WTC11 (cell line): ENCODE results near the gene CAMK2G. TPM values are rescaled to one million over a fixed set of nuclear protein-coding genes. Genes with fewer than 3 reads are reported as not detected.

ENCODE experiments used
- ATAC-seq: fragments of 200-7000 bp; cut with Tn5 transposase; 2 replicates; pipeline ENCODE4 v1.10.0; 2021; ENCODE audit warnings: mild to moderate bottlenecking, moderate library complexity
- CTCF ChIA-PET: fragments of 300-600 bp; sonication (Branson Sonifier 250); formaldehyde crosslinking; loops from one replicate; lab custom pipeline; 2021; ENCODE audit warnings: antibody characterized with exemption; lab: Charles Lee
- POLR2A ChIA-PET: fragments of 350-600 bp; sonication (Branson Sonifier 250); formaldehyde crosslinking; loops from one replicate; lab custom pipeline; 2021; ENCODE audit warnings: antibody characterized with exemption; lab: Charles Lee
- DNase-seq: peaks from one replicate; pipeline ENCODE4 v3.0.0; 2021; ENCODE audit warnings: low spot score
- H3K27ac Mint-ChIP-seq: 2 replicates; pipeline ENCODE4 v1.8.0; 2021; ENCODE audit warnings: mixed read lengths
- H3K27me3 Mint-ChIP-seq: 2 replicates; pipeline ENCODE4 v1.8.0; 2021; ENCODE audit warnings: low read depth, mild to moderate bottlenecking, moderate library complexity, mixed read lengths
- H3K36me3 Mint-ChIP-seq: 2 replicates; pipeline ENCODE4 v1.8.0; 2021; ENCODE audit warnings: mixed read lengths
- H3K4me1 Mint-ChIP-seq: 2 replicates; pipeline ENCODE4 v1.8.0; 2022; ENCODE audit warnings: mixed read lengths
- H3K4me3 Mint-ChIP-seq: 2 replicates; pipeline ENCODE4 v1.8.0; 2021; ENCODE audit warnings: mild to moderate bottlenecking, moderate library complexity, mixed read lengths
- H3K9me3 Mint-ChIP-seq: 2 replicates; pipeline ENCODE4 v1.8.0; 2021; ENCODE audit warnings: mixed read lengths
- ESRRA ChIP-seq: sonication (generic); formaldehyde crosslinking; IDR thresholded peaks from 2 replicates; pipeline ENCODE4 v1.8.1; 2022; ENCODE audit warnings: mild to moderate bottlenecking, missing genetic modification reagents, borderline replicate concordance
- ETV6 ChIP-seq: sonication (generic); formaldehyde crosslinking; IDR thresholded peaks from 2 replicates; pipeline ENCODE4 v1.8.1; 2022; ENCODE audit warnings: mild to moderate bottlenecking, missing genetic modification reagents
- FOXJ3 ChIP-seq: sonication (generic); formaldehyde crosslinking; IDR thresholded peaks from 2 replicates; pipeline ENCODE4 v1.9.0; 2021; ENCODE audit warnings: missing genetic modification reagents, mild to moderate bottlenecking, borderline replicate concordance
- FOXP1 ChIP-seq: sonication (generic); formaldehyde crosslinking; IDR thresholded peaks from 2 replicates; pipeline ENCODE4 v1.8.0; 2022; ENCODE audit warnings: missing genetic modification reagents, mild to moderate bottlenecking, moderate library complexity, borderline replicate concordance
- IRF2 ChIP-seq: sonication (generic); formaldehyde crosslinking; IDR thresholded peaks from 2 replicates; pipeline ENCODE4 v1.8.0; 2022; ENCODE audit warnings: low read depth, missing genetic modification reagents, borderline replicate concordance
- JUN ChIP-seq: sonication (generic); formaldehyde crosslinking; IDR thresholded peaks from 2 replicates; pipeline ENCODE4 v1.8.0; 2023; ENCODE audit warnings: mild to moderate bottlenecking, missing genetic modification reagents
- RELA ChIP-seq: sonication (generic); formaldehyde crosslinking; IDR thresholded peaks from 2 replicates; pipeline ENCODE4 v1.8.1; 2022; ENCODE audit warnings: missing genetic modification reagents, mild to moderate bottlenecking, borderline replicate concordance
- ZNF232 ChIP-seq: sonication (generic); formaldehyde crosslinking; IDR thresholded peaks from 2 replicates; pipeline ENCODE4 v1.8.0; 2022; ENCODE audit warnings: mild to moderate bottlenecking, missing genetic modification reagents
- ZNF263 ChIP-seq: sonication (generic); formaldehyde crosslinking; IDR thresholded peaks from 2 replicates; pipeline ENCODE4 v1.8.1; 2022; ENCODE audit warnings: low read depth, mild to moderate bottlenecking, moderate library complexity, missing genetic modification reagents
- total RNA-seq: library from RNA; stranded (reverse); gene quantifications from 3 replicates; pipeline ENCODE4 v1.2.3, GENCODE V29; 2021
- TF ChIP-seq, protein P1 (sequence below): sonication (generic); formaldehyde crosslinking; IDR thresholded peaks from 2 replicates; pipeline ENCODE4 v1.8.0; 2022; ENCODE audit warnings: missing genetic modification reagents
- TF ChIP-seq, protein P2 (sequence below): sonication (generic); formaldehyde crosslinking; IDR thresholded peaks from 2 replicates; pipeline ENCODE4 v1.8.1; 2022; ENCODE audit warnings: mild to moderate bottlenecking, moderate library complexity, missing genetic modification reagents
- TF ChIP-seq, protein P3 (sequence below): sonication (generic); formaldehyde crosslinking; IDR thresholded peaks from 2 replicates; pipeline ENCODE4 v1.8.1; 2022; ENCODE audit warnings: low read depth, mild to moderate bottlenecking, moderate library complexity, missing genetic modification reagents, borderline replicate concordance
- TF ChIP-seq, protein P4 (sequence below): sonication (generic); formaldehyde crosslinking; IDR thresholded peaks from 2 replicates; pipeline ENCODE4 v1.8.1; 2023; ENCODE audit warnings: mild to moderate bottlenecking, missing genetic modification reagents
- TF ChIP-seq, protein P5 (sequence below): sonication (generic); formaldehyde crosslinking; conservative IDR thresholded peaks from 2 replicates; pipeline ENCODE4 v1.8.1; 2022; ENCODE audit warnings: mild to moderate bottlenecking, missing genetic modification reagents
- TF ChIP-seq, protein P6 (sequence below): sonication (generic); formaldehyde crosslinking; IDR thresholded peaks from 2 replicates; pipeline ENCODE4 v1.8.1; 2023; ENCODE audit warnings: mild to moderate bottlenecking, missing genetic modification reagents
- TF ChIP-seq, protein P7 (sequence below): fragments of 250-450 bp; sonication (Bioruptor Pico); IDR thresholded peaks from 2 replicates; pipeline ENCODE4 v1.9.0; 2021; ENCODE audit warnings: mild to moderate bottlenecking, borderline replicate concordance
- TF ChIP-seq, protein P8 (sequence below): sonication (generic); formaldehyde crosslinking; IDR thresholded peaks from 2 replicates; pipeline ENCODE4 v1.8.0; 2022; ENCODE audit warnings: mild to moderate bottlenecking, missing genetic modification reagents
- TF ChIP-seq, protein P9 (sequence below): sonication (generic); formaldehyde crosslinking; IDR thresholded peaks from 2 replicates; pipeline ENCODE4 v1.8.1; 2023; ENCODE audit warnings: mild to moderate bottlenecking, moderate library complexity, missing genetic modification reagents

The CAMK2G gene
- total RNA-seq, 1 experiment from 2014 or later: 34.9 TPM

DNA sequence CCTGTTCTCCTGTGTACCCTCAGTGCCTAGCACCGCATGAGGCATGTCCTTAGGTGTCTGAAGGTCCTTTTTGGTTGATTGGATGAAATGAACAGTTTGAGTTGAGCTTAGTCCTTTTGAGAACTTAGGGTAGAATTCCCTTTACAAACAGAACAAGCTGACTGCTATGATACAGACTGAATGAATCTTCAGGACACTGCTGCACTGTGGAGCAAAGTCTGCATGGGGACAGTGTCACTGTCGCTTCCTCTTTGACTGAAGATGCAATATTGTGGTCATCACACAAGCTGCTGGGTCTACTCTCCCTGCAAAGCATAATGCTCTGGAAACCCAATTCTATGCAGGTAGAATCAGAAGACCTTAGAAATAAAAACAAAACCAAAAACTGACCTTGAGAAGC is 28.0 kb upstream of the CAMK2G start:
- no peak for DNase-seq
- H3K9me3 Mint-ChIP-seq: no peaks in the 10 kb centered on the region
- ChIA-PET CTCF (interaction anchor here (0.9 to 1.2 kb wide), 6 partner anchors 8 to 133 kb away, joined by 3 to 7 read pairs (median 4); no protein-coding TSS in a partner anchor), POLR2A (interaction anchor here (0.7 kb wide), 1 partner anchor 34 kb away, joined by 4 read pairs; no protein-coding TSS in a partner anchor)
- ATAC-seq: no peak
- H3K4me3 Mint-ChIP-seq: no peak overlapping the region
- H3K27me3 Mint-ChIP-seq: no peaks in the 10 kb centered on the region; the same call in 1 of the 2 replicates
- H3K4me1 Mint-ChIP-seq: peaks cover 28% of the 10 kb centered on the region
- TF ChIP-seq IRF2 (CRISPR knock-in tag): no peak
- TF ChIP-seq, protein P1, sequence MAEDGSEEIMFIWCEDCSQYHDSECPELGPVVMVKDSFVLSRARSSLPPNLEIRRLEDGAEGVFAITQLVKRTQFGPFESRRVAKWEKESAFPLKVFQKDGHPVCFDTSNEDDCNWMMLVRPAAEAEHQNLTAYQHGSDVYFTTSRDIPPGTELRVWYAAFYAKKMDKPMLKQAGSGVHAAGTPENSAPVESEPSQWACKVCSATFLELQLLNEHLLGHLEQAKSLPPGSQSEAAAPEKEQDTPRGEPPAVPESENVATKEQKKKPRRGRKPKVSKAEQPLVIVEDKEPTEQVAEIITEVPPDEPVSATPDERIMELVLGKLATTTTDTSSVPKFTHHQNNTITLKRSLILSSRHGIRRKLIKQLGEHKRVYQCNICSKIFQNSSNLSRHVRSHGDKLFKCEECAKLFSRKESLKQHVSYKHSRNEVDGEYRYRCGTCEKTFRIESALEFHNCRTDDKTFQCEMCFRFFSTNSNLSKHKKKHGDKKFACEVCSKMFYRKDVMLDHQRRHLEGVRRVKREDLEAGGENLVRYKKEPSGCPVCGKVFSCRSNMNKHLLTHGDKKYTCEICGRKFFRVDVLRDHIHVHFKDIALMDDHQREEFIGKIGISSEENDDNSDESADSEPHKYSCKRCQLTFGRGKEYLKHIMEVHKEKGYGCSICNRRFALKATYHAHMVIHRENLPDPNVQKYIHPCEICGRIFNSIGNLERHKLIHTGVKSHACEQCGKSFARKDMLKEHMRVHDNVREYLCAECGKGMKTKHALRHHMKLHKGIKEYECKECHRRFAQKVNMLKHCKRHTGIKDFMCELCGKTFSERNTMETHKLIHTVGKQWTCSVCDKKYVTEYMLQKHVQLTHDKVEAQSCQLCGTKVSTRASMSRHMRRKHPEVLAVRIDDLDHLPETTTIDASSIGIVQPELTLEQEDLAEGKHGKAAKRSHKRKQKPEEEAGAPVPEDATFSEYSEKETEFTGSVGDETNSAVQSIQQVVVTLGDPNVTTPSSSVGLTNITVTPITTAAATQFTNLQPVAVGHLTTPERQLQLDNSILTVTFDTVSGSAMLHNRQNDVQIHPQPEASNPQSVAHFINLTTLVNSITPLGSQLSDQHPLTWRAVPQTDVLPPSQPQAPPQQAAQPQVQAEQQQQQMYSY: no peak
- TF ChIP-seq, protein P2, sequence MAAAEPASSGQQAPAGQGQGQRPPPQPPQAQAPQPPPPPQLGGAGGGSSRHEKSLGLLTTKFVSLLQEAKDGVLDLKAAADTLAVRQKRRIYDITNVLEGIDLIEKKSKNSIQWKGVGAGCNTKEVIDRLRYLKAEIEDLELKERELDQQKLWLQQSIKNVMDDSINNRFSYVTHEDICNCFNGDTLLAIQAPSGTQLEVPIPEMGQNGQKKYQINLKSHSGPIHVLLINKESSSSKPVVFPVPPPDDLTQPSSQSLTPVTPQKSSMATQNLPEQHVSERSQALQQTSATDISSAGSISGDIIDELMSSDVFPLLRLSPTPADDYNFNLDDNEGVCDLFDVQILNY (CRISPR knock-in tag): no peak
- TF ChIP-seq ETV6 (CRISPR knock-in tag): no peak
- TF ChIP-seq, protein P3, sequence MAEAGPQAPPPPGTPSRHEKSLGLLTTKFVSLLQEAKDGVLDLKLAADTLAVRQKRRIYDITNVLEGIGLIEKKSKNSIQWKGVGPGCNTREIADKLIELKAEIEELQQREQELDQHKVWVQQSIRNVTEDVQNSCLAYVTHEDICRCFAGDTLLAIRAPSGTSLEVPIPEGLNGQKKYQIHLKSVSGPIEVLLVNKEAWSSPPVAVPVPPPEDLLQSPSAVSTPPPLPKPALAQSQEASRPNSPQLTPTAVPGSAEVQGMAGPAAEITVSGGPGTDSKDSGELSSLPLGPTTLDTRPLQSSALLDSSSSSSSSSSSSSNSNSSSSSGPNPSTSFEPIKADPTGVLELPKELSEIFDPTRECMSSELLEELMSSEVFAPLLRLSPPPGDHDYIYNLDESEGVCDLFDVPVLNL (CRISPR knock-in tag): no peak
- no peak for TF ChIP-seq JUN
- no peak for TF ChIP-seq FOXP1
- no peak for TF ChIP-seq ZNF263 (CRISPR knock-in tag)
- TF ChIP-seq, protein P4, sequence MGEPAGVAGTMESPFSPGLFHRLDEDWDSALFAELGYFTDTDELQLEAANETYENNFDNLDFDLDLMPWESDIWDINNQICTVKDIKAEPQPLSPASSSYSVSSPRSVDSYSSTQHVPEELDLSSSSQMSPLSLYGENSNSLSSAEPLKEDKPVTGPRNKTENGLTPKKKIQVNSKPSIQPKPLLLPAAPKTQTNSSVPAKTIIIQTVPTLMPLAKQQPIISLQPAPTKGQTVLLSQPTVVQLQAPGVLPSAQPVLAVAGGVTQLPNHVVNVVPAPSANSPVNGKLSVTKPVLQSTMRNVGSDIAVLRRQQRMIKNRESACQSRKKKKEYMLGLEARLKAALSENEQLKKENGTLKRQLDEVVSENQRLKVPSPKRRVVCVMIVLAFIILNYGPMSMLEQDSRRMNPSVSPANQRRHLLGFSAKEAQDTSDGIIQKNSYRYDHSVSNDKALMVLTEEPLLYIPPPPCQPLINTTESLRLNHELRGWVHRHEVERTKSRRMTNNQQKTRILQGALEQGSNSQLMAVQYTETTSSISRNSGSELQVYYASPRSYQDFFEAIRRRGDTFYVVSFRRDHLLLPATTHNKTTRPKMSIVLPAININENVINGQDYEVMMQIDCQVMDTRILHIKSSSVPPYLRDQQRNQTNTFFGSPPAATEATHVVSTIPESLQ: no peak
- TF ChIP-seq ZNF232 (CRISPR knock-in tag): no peak
- H3K36me3 Mint-ChIP-seq: no peaks in the 10 kb centered on the region
- H3K27ac Mint-ChIP-seq: no peak overlapping the region

DNA sequence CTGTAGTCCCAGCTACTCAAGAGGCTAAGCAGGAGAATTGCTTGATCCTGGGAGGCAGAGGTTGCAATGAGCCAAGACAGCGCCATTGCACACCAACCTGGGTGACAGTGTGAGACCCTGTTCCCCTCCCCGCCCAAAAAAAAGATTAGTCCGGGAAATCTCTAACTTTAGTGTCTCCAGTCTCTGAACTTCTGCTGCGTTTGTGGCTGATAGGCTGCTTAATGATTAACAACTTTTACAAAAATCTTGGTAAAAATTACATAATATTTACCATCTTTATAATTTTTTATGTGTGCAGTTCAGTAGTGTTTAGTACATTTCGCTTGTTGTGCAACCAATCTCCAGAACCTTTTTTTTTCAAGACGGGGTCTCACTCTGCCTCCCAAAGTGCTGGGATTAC is 26.9 kb upstream of the CAMK2G start:
- Mint-ChIP-seq H3K27ac (no peak overlapping the region), H3K36me3 (no peaks in the 10 kb centered on the region), H3K4me3 (no peak overlapping the region), H3K27me3 (no peaks in the 10 kb centered on the region), H3K9me3 (no peaks in the 10 kb centered on the region), H3K4me1 (peaks cover 17% of the 10 kb centered on the region)
- ATAC-seq (no peak), DNase-seq (no peak)
- CTCF ChIA-PET: interaction anchor here (1.5 to 2.5 kb wide), 2 partner anchors 21 to 180 kb away, joined by 3 to 10 read pairs; no protein-coding TSS in a partner anchor
- POLR2A ChIA-PET: no interaction called here
- TF ChIP-seq FOXJ3 (CRISPR knock-in tag) (no peak), ESRRA (CRISPR knock-in tag) (no peak), RELA (no peak), IRF2 (CRISPR knock-in tag) (no peak), ZNF232 (CRISPR knock-in tag) (no peak)
- TF ChIP-seq, protein P5, sequence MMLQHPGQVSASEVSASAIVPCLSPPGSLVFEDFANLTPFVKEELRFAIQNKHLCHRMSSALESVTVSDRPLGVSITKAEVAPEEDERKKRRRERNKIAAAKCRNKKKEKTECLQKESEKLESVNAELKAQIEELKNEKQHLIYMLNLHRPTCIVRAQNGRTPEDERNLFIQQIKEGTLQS (CRISPR knock-in tag): no peak
- TF ChIP-seq, protein P6, sequence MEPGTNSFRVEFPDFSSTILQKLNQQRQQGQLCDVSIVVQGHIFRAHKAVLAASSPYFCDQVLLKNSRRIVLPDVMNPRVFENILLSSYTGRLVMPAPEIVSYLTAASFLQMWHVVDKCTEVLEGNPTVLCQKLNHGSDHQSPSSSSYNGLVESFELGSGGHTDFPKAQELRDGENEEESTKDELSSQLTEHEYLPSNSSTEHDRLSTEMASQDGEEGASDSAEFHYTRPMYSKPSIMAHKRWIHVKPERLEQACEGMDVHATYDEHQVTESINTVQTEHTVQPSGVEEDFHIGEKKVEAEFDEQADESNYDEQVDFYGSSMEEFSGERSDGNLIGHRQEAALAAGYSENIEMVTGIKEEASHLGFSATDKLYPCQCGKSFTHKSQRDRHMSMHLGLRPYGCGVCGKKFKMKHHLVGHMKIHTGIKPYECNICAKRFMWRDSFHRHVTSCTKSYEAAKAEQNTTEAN: no peak
- TF ChIP-seq, protein P7, sequence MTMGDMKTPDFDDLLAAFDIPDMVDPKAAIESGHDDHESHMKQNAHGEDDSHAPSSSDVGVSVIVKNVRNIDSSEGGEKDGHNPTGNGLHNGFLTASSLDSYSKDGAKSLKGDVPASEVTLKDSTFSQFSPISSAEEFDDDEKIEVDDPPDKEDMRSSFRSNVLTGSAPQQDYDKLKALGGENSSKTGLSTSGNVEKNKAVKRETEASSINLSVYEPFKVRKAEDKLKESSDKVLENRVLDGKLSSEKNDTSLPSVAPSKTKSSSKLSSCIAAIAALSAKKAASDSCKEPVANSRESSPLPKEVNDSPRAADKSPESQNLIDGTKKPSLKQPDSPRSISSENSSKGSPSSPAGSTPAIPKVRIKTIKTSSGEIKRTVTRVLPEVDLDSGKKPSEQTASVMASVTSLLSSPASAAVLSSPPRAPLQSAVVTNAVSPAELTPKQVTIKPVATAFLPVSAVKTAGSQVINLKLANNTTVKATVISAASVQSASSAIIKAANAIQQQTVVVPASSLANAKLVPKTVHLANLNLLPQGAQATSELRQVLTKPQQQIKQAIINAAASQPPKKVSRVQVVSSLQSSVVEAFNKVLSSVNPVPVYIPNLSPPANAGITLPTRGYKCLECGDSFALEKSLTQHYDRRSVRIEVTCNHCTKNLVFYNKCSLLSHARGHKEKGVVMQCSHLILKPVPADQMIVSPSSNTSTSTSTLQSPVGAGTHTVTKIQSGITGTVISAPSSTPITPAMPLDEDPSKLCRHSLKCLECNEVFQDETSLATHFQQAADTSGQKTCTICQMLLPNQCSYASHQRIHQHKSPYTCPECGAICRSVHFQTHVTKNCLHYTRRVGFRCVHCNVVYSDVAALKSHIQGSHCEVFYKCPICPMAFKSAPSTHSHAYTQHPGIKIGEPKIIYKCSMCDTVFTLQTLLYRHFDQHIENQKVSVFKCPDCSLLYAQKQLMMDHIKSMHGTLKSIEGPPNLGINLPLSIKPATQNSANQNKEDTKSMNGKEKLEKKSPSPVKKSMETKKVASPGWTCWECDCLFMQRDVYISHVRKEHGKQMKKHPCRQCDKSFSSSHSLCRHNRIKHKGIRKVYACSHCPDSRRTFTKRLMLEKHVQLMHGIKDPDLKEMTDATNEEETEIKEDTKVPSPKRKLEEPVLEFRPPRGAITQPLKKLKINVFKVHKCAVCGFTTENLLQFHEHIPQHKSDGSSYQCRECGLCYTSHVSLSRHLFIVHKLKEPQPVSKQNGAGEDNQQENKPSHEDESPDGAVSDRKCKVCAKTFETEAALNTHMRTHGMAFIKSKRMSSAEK (CRISPR knock-in tag): no peak
- TF ChIP-seq, protein P8, sequence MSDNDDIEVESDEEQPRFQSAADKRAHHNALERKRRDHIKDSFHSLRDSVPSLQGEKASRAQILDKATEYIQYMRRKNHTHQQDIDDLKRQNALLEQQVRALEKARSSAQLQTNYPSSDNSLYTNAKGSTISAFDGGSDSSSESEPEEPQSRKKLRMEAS: no peak
- TF ChIP-seq, protein P9, sequence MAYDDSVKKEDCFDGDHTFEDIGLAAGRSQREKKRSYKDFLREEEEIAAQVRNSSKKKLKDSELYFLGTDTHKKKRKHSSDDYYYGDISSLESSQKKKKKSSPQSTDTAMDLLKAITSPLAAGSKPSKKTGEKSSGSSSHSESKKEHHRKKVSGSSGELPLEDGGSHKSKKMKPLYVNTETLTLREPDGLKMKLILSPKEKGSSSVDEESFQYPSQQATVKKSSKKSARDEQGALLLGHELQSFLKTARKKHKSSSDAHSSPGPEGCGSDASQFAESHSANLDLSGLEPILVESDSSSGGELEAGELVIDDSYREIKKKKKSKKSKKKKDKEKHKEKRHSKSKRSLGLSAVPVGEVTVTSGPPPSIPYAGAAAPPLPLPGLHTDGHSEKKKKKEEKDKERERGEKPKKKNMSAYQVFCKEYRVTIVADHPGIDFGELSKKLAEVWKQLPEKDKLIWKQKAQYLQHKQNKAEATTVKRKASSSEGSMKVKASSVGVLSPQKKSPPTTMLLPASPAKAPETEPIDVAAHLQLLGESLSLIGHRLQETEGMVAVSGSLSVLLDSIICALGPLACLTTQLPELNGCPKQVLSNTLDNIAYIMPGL (CRISPR knock-in tag): no peak
